Breast epithelium (tissue), 3 donors: ENCODE results near the gene NOVA2.

ENCODE experiments used
- POLR2A ChIP-seq: fragments of 450-650 bp; IDR thresholded peaks from one replicate; pipeline ENCODE4 v1.6.1; 2016; ENCODE audit warnings: antibody characterized with exemption, mild to moderate bottlenecking, moderate library complexity
- TF ChIP-seq, protein P1 (sequence below), 3 donors: fragments of 450-650 bp; IDR thresholded peaks; one replicate each; pipeline ENCODE4 v1.5.1; 2016 to 2017; ENCODE audit warnings: antibody characterized with exemption in 3 of 3, mild to moderate bottlenecking in 3 of 3, moderate library complexity in 3 of 3

DNA sequence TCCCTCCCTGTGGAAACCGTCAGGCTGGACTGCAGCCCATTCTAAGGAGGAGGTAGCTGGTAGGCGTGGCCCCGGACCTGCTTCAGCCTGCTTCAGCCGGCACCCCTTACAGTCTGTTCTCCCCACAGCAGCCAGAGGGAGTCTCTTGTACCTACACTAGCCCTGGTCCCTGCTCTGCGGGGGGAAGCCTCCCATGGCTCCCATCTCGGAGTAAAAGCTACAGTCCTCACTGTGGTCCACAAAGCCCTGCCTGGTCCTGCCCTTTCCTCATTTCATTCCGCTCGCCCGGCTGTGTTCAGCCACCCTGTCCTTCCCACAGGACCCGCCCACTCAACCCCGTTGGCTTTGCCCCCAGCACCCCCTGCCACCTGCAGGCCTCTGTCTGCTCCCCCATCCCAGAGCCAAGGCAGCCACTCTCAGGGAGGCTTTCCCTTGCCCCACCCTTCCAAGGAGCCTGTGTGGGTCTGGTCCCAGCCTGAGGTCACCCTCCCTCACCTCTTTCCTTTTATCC, 47.9 kb upstream of the NOVA2 start:
- TF ChIP-seq, protein P1, sequence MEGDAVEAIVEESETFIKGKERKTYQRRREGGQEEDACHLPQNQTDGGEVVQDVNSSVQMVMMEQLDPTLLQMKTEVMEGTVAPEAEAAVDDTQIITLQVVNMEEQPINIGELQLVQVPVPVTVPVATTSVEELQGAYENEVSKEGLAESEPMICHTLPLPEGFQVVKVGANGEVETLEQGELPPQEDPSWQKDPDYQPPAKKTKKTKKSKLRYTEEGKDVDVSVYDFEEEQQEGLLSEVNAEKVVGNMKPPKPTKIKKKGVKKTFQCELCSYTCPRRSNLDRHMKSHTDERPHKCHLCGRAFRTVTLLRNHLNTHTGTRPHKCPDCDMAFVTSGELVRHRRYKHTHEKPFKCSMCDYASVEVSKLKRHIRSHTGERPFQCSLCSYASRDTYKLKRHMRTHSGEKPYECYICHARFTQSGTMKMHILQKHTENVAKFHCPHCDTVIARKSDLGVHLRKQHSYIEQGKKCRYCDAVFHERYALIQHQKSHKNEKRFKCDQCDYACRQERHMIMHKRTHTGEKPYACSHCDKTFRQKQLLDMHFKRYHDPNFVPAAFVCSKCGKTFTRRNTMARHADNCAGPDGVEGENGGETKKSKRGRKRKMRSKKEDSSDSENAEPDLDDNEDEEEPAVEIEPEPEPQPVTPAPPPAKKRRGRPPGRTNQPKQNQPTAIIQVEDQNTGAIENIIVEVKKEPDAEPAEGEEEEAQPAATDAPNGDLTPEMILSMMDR (IDR thresholded peaks at IDR 0.05), result no peak
- TF ChIP-seq POLR2A, result no peak
